Measurements from ENCODE around the gene SLC25A20.

DNA sequence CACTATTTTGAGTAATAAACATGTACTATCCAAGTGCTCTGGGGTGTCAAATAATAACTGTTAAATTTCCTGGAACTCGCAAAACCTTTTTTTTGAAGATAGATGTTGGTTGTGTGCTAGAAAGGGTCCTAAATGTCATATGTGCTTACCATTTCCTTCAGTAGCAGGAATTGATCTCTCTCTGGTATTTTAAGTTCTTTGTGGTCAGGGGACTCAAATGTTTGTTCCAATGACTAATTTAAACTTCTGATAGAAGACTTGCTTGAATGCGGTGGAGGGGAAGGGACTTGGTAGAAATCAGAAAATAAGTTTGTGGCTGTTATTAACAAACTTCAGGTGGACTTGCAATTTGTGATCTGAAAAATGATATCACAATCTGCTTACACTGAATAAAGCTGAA, 46.8 kb upstream of the SLC25A20 start:
- TF ChIP-seq, protein P1, sequence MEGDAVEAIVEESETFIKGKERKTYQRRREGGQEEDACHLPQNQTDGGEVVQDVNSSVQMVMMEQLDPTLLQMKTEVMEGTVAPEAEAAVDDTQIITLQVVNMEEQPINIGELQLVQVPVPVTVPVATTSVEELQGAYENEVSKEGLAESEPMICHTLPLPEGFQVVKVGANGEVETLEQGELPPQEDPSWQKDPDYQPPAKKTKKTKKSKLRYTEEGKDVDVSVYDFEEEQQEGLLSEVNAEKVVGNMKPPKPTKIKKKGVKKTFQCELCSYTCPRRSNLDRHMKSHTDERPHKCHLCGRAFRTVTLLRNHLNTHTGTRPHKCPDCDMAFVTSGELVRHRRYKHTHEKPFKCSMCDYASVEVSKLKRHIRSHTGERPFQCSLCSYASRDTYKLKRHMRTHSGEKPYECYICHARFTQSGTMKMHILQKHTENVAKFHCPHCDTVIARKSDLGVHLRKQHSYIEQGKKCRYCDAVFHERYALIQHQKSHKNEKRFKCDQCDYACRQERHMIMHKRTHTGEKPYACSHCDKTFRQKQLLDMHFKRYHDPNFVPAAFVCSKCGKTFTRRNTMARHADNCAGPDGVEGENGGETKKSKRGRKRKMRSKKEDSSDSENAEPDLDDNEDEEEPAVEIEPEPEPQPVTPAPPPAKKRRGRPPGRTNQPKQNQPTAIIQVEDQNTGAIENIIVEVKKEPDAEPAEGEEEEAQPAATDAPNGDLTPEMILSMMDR (conservative IDR thresholded peaks at IDR 0.05) = no peak
- TF ChIP-seq ZFX (IDR thresholded peaks at IDR 0.05) = no peak

All from C4-2B (cell line).